DND-41 (cell line): ENCODE measurements around the gene ADAM21.

Experiments
- ATAC-seq: fragments of 200-7000 bp; cut with Tn5 transposase; 3 replicates; pipeline ENCODE4 v1.9.1; 2021; ENCODE audit warnings: low read depth; ENCODE audit not compliant: insufficient read depth
- DNase-seq: peaks from one replicate; pipeline ENCODE4 v3.0.0-alpha.2; 2020
- H2AFZ ChIP-seq: 2 replicates; pipeline ENCODE4 v1.6.0; 2012; ENCODE audit warnings: low read depth, low read length
- H3K27ac ChIP-seq: 2 replicates; pipeline ENCODE4 v1.5.1; 2012; ENCODE audit warnings: low read length, inconsistent platforms
- H3K27me3 ChIP-seq: fragments of 200-600 bp; sonication (generic); 2 replicates; pipeline ENCODE4 v1.6.0; 2012; ENCODE audit warnings: low read length, mild to moderate bottlenecking, inconsistent platforms; ENCODE audit not compliant: insufficient read depth, poor library complexity
- H3K36me3 ChIP-seq: 2 replicates; pipeline ENCODE4 v1.5.1; 2012; ENCODE audit warnings: low read length, inconsistent platforms; ENCODE audit not compliant: insufficient read depth
- H3K4me1 ChIP-seq: 2 replicates; pipeline ENCODE4 v1.5.1; 2012; ENCODE audit warnings: mild to moderate bottlenecking, low read length; ENCODE audit not compliant: insufficient read depth
- H3K4me2 ChIP-seq: 2 replicates; pipeline ENCODE4 v1.6.0; 2012; ENCODE audit warnings: mild to moderate bottlenecking, moderate library complexity, low read length, inconsistent platforms; ENCODE audit not compliant: insufficient read depth
- H3K4me3 ChIP-seq, 2 experiments: fragments of 200-600 bp in 1 of 2; shearing (Covaris generic) in 1 of 2; 2 replicates each; pipeline ENCODE4 v1.5.1; 2012 to 2016; ENCODE audit warnings: inconsistent platforms in 2 of 2, low read length in 2 of 2, mild to moderate bottlenecking in 2 of 2, low read depth in 1 of 2, moderate library complexity in 1 of 2
- H3K79me2 ChIP-seq: 2 replicates; pipeline ENCODE4 v1.6.0; 2012; ENCODE audit warnings: low read length, inconsistent platforms; ENCODE audit not compliant: insufficient read depth
- H3K9ac ChIP-seq: 2 replicates; pipeline ENCODE4 v1.6.0; 2012; ENCODE audit warnings: low read depth, mild to moderate bottlenecking, inconsistent platforms, low read length, moderate library complexity
- H3K9me3 ChIP-seq: 2 replicates; pipeline ENCODE4 v1.5.1; 2012; ENCODE audit warnings: low read length, moderate library complexity, mild to moderate bottlenecking, inconsistent platforms; ENCODE audit not compliant: insufficient read depth, severe bottlenecking
- H4K20me1 ChIP-seq: 2 replicates; pipeline ENCODE4 v1.6.0; 2012; ENCODE audit warnings: low read length; ENCODE audit not compliant: insufficient read depth
- CTCF ChIP-seq: IDR thresholded peaks from 2 replicates; pipeline ENCODE4 v1.5.1; 2012; ENCODE audit warnings: borderline replicate concordance, low read length, moderate library complexity, mild to moderate bottlenecking; ENCODE audit not compliant: poor library complexity, severe bottlenecking; ENCODE audit errors: extremely low read depth
- EZH2 ChIP-seq: IDR thresholded peaks from 3 replicates; pipeline ENCODE4 v1.6.1; 2012; ENCODE audit warnings: borderline replicate concordance, low read depth, mild to moderate bottlenecking, moderate library complexity, low read length, inconsistent platforms; ENCODE audit not compliant: severe bottlenecking

The ADAM21 gene

GRCh38 chr14:70498191-70498590 is 46.2 kb downstream of the ADAM21 start:
- H3K4me1 ChIP-seq = no peaks in the 10 kb centered on the region
- H4K20me1 ChIP-seq = no peaks in the 10 kb centered on the region
- DNase-seq (no peak), ATAC-seq (no peak)
- no peaks in the 10 kb centered on the region for H3K79me2 ChIP-seq
- H3K4me3 ChIP-seq = no peak overlapping the region
- no peaks in the 10 kb centered on the region for H3K36me3 ChIP-seq
- no peak overlapping the region for H3K9ac ChIP-seq
- H2AFZ ChIP-seq = no peak overlapping the region
- TF ChIP-seq EZH2 (no peak), CTCF (no peak)
- no peaks in the 10 kb centered on the region for H3K9me3 ChIP-seq
- H3K27me3 ChIP-seq = no peaks in the 10 kb centered on the region
- H3K4me2 ChIP-seq = no peak overlapping the region
- no peak overlapping the region for H3K27ac ChIP-seq
